HL-60 (cell line): ENCODE measurements around the gene LPAR6.

Experiments
- GABPA ChIP-seq: IDR thresholded peaks from 2 replicates; pipeline ENCODE4 v1.6.1; 2012; ENCODE audit warnings: low read depth
- POLR2AphosphoS5 ChIP-seq: IDR thresholded peaks from 2 replicates; pipeline ENCODE4 v1.6.1; 2012; ENCODE audit warnings: low read depth
- TF ChIP-seq, protein P1 (sequence below): IDR thresholded peaks from one replicate; pipeline ENCODE4 v1.5.1; 2011; ENCODE audit warnings: low read length, control low read depth, inconsistent platforms; ENCODE audit not compliant: insufficient read depth

GRCh38 chr13:48448285-48448958 lies 35.5 kb upstream of the LPAR6 start:
- TF ChIP-seq, protein P1, sequence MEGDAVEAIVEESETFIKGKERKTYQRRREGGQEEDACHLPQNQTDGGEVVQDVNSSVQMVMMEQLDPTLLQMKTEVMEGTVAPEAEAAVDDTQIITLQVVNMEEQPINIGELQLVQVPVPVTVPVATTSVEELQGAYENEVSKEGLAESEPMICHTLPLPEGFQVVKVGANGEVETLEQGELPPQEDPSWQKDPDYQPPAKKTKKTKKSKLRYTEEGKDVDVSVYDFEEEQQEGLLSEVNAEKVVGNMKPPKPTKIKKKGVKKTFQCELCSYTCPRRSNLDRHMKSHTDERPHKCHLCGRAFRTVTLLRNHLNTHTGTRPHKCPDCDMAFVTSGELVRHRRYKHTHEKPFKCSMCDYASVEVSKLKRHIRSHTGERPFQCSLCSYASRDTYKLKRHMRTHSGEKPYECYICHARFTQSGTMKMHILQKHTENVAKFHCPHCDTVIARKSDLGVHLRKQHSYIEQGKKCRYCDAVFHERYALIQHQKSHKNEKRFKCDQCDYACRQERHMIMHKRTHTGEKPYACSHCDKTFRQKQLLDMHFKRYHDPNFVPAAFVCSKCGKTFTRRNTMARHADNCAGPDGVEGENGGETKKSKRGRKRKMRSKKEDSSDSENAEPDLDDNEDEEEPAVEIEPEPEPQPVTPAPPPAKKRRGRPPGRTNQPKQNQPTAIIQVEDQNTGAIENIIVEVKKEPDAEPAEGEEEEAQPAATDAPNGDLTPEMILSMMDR: no peak
- no peak for TF ChIP-seq POLR2AphosphoS5
- no peak for TF ChIP-seq GABPA
